GM18498 (cell line): ENCODE results near the gene KRTAP4-9.
"Not testable (repeated sequence)": the region's sequence is repeated elsewhere in the genome, so short reads cannot be mapped to it uniquely, and the experiment has no call there.

Source experiments
- ATAC-seq: cut with Tn5 transposase; IDR thresholded peaks from one replicate; pipeline ENCODE4 v1.9.1; 2021; ENCODE audit warnings: mild to moderate bottlenecking, moderate library complexity; ENCODE audit not compliant: unreplicated experiment

Gene KRTAP4-9

GRCh38 chr17:41096055-41096454 lies 9.1 kb upstream of the KRTAP4-9 start:
- ATAC-seq: no peak

- no peak for ATAC-seq
Observed at GRCh38 chr17:41098042-41098441, 7.1 kb upstream of the KRTAP4-9 start, which contains the start of gene KRTAP4-8. KRTAP4-8 (minus strand) TSS chr17:41098142; CDS start chr17:41098084, 58 bp downstream.

DNA sequence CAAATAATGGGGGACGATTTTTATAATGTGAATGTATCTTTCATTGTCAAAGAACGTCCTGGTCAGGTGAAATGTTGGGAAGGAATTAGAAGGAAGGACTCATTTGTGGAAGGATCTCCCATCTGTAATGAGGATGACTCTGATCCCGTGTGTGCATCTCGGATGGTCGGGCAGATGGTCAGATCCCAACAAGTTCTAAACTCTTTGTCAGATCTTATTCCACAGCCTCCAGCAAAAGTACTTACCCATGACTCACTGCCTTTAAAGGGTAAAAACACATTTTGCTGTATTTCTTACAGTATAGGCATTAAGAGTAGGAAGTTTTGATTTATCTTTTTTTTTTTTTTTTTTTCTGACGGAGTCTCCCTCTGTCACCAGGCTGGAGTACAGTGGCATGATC lies 6.7 kb upstream of the KRTAP4-9 start:
- no peak for ATAC-seq

GRCh38 chr17:41099682-41100480 lies 5.3 kb upstream of the KRTAP4-9 start:
- not testable (repeated sequence) for ATAC-seq

DNA sequence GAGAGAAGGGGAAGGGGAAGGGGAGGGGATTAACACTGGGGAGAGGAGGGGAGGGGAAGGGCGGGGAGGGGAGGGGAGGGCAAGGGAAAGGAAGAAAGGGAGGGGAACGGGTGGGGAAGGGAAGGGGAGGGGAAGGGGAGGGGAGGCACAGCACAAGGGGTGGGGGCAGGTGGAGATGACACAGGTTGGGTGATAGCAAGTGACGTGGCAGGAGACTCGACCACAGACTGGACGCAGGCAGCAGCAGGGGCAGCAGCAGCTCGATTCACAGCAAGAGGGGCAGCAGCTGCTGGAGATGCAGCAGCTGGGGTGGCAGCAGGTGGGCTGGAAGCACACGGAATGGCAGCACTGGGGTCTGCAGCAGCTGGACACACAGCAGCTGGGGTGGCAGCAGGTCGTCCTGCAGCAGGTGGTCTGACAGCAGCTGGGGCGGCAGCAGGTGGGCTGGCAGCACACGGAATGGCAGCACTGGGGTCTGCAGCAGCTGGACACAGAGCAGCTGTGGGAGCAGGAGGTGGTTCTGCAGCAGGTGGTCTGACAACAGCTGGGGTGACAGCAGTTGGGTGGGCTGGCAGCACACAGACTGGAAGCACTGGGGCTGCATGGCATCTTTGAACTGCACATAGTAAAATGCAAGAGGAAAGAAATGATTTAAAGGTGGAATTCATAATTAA lies 3.5 kb upstream of the KRTAP4-9 start, which contains the start of gene KRTAP4-16:
Gene KRTAP4-16, minus strand, starts transcription at position 624 of the 674 bp plus-strand sequence. Its CDS starts 0 bp downstream, at position 624.
- ATAC-seq: no peak

DNA sequence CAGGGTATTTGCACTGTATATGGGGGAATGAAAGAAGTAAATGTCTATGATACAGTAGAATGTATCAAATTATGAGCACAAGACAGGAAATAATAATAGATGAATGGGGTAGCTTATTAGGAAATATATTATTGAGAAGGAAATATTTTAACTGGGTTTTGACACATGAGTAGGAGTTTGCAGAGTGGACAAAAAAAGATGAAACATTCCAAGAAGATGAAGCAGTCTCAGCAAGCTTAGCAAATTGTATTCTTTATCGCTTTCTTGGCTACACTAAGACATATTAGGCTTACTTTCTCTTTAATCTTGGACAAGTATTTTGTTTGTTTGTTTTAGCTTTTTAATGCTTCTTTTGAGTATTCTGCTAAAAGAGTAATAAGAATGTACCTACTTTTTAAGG lies 1.3 kb upstream of the KRTAP4-9 start:
- ATAC-seq: no peak

DNA sequence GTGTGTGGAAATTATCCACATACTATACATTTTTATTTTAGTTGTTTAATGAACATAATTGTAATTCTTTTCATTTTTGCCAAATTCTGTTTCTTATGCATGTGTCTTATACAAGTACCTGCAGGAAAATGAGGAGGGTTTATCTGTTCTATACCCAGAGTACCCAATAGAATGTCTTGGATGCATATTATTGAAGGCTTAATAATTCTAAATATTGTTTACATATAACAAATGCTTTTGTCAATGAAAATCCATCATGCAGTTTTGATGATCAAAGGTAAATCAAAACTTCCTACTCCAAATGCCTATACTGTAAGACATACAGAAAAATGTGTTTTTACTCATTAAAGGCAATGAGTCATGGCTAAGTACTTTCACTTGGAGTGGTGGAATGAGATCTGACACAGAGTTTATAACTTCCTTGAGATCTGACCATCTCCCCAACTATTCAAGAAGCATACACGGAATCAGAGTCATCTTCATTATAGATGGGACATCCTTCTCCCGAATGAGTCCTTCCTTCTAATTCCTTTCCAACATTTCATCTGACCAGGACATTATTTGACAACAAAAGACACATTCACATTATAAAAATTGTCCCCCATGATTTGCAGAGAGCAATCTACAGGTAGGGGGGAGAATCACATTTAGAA lies 677 bp upstream of the KRTAP4-9 start:
- ATAC-seq: not testable (repeated sequence)

DNA sequence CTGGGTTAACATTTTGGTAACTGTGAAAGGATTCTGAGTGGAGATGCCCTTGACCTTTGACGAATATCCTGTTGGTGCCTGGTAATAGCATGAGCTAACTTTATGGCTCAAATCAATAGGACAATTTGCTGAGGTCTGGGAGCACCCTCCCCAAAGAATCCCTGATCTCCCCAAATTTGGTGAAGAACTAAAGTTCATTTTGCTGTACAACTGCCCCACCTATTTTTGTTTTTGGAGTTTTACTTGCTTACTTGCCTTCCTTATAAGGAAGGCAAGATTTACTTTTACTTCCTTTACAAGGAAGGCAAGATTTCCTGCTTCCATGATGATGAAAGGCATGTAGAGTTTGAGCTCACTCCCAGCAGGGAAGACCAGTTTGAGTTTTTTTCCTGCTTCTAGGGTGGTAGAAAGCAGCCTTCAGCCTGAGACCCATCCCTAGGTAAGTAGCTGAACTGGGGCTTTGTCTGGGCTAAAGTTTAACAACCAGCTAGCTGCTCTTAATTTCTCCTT lies 2.8 kb downstream of the KRTAP4-9 start:
- ATAC-seq: no peak

DNA sequence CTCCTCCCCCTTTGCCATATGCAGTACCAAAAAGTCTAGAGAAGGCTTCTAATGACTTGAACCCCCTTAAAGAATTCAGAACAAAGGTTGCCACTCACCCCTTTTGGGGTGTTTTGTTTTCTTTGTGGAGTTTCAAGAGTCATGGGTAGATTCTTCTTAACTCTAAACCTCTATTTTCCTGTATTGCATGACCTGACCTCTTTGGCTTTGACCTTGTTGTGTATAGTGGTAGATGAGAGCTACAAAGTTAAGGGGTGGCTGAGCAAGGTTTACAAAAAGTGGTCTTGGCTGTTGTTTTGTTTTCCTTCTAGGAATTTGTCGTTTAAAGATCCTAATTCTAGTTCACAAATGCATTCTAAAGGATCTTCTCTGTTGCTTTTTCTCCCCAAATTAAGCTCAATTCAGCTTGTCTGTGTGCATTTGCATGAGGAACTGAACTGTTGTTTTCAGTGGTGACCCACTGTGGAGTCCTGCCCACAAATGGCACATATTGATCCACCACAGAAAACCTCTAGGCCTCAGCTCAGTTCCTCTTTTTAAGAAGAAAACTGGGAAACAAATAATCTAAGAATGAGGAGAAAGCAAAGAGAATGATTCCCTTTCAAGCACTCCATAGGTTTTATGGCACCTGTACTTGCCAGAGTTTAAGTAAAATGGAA lies 3.7 kb downstream of the KRTAP4-9 start:
- ATAC-seq: not testable (repeated sequence)

DNA sequence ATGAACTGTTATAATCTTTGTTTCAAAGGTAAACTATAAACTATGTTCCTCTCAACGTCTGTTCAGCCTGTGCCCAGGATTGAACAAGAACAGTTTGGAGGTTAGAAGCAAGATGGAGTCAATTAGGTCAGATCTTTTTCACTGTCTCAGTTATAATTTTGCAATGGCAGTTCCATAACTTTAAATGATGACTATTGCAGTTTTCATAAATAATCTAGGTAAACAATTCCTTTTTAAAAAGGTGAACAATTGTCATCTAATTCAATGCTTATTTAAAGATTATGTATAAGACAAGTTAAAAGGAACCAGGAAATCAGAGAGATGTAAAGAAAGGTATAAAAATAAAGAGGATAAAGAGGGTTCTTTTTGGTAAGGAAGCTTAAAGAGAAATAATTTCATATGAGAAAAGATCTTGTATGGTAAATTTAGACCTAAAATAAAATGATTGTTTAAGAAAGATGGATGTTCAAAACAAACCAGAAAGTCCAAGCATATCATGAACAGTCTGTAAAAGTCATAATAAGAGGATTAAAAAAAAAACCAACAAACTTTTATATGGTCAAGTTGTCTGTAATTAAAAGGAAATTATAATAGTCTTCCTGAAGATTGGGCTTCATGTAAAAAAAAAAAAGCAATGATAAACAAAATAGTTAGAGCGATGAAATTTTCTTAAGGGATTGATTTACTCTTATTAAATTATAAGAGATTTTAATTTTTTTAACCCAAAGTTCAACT lies 6.1 kb downstream of the KRTAP4-9 start:
- ATAC-seq: no peak

GRCh38 chr17:41116297-41116696 lies 11.1 kb downstream of the KRTAP4-9 start:
- no peak for ATAC-seq

- not testable (repeated sequence) for ATAC-seq
Observed at GRCh38 chr17:41117846-41118386, 12.7 kb downstream of the KRTAP4-9 start, which contains the start of gene KRTAP4-11. KRTAP4-11 (minus strand) TSS chr17:41118373; CDS start chr17:41118315, 58 bp downstream.

DNA sequence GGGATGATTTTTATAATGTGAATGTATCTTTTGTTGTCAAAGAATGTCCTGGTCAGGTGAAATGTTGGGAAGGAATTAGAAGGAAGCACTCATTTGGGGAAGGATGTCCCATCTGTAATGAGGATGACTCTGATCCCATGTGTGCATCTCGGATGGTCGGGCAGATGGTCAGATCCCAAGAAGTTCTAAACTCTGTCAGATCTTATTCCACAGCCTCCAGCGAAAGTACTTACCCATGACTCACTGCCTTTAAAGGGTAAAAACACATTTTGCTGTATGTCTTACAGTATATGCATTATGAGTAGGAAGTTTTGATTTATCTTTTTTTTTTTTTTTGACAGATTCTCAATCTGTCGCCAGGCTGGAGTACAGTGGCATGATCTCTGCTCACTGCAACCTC lies 13.5 kb downstream of the KRTAP4-9 start:
- ATAC-seq: no peak

DNA sequence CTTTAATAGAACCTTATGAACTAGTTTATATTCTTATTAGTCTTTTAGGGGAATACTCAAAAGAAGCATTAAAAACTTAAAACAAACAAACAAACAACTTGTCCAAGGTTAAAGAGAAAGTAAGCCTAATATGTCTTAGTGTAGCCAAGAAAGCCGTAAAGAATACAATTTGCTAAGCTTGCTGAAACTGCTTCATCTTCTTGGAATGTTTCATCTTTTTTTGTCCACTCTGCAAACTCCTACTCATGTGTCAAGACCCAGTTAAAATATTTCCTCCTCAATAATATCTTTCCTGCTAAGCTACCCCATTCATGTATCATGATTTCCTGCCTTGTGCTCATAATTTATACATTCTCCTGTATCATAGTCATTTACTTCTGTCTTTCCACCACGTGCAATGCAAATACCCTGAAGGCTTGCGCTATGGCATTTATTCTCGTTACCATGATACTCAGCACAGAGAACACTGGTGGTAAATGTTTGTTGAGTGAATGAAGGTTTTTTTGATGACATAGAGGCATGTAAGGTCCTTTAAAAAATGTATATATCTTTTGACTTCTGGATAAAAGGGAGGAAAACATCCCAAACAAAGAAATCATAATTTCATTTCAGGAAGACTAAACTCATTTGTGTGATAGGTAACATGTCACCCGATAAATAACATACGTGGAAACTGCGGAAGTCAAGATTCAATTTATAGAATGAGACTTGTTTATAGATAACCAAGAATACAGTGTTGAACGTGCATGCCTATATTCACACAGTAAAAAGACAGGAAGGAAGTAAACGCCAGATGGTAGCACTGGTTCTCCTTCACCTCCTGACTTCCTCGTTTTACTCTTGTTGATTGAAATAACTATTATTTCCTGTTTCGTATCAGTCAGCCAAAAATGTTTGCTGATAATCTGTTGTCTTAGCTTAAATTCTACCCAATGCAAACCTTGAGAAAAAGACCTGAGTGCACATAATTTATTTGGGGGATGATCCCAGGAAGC lies 14.8 kb downstream of the KRTAP4-9 start:
- not testable (repeated sequence) for ATAC-seq

DNA sequence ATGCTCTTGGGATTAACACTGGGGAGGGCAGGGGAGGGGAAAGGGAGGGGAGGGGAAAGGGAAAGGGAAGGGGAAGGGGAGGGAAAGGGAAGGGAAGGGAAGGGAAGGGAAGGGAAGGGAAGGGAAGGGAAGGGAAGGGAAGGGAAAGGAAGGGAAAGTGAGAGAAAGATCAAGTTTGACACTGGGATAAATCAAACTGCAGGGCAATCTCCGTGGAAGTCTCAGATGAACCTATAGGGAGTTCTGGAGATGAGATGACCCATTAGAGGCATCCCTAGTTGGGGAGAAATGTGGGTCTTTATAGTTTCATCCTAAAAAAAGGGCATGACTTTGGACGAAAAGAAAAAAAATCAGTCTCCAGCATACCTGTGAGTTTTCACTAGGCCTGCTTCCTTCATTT lies 16.6 kb downstream of the KRTAP4-9 start:
- no peak for ATAC-seq

DNA sequence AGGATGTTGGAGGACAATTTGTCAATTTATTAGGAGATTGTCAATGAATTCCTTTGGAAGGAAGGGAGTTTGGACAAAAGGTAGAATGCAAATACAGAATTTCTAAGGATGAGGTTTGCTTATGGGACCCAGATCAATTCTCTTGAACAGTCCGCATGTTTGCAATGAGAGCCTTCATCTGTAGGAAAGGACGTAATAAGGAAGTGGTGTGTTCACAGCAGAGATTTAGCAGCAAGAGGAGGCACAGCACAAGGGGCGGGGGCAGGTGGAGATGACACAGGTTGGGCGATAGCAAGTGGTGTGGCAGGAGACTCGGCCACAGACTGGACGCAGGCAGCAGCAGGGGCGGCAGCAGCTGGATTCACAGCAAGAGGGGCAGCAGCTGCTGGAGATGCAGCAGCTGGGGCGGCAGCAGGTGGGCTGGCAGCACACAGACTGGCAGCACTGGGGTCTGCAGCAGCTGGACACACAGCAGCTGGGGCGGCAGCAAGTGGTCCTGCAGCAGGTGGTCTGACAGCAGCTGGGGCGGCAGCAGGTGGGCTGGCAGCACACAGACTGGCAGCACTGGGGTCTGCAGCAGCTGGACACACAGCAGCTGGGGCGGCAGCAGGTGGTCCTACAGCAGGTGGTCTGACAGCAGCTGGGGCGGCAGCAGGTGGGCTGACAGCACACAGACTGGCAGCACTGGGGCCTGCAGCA lies 18.3 kb downstream of the KRTAP4-9 start:
- not testable (repeated sequence) for ATAC-seq

GRCh38 chr17:41123991-41124371 lies 18.8 kb downstream of the KRTAP4-9 start, which contains the start of gene KRTAP4-12:
KRTAP4-12 (minus strand) TSS chr17:41124182; CDS start chr17:41124122, 60 bp downstream.
- not testable (repeated sequence) for ATAC-seq

DNA sequence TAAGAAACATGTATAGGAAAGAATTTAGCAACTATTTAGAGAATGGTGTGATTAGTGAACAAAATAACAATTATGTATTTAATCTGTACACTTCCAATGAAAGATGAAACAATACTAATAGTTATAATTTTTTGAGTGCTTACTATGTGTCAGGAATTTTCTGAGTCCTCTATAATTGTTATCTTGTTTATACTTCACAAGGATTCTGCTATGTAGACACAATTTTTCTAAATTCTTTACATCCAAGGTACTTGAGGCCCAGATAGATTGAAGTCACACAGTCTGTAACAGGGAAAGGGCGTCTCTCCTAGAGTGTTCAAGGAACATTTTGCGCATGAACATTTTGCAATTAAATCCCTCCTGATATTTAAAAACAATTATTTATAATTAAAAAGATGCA lies 19.9 kb downstream of the KRTAP4-9 start:
- no peak for ATAC-seq
